Measurements from ENCODE around the gene SMOC2.

DNA sequence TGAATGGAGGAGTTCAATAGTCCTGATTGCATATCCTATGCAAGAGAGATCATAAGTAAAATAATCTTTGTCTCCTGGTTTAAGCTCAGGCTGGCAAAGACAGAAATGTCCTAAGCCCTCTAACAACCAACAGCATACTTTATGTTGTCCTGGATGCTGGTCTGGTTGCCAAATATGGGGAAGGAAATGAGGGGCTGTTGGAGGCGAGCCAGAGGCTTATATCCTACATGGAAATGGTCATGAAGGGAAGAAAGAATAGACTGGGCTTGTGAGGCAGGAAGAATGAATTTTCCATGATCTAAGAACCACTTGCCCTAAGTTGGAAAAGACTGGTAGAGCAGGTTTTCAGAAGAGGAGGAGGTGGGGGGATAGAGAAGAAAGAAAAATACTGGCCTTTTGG is 237.1 kb downstream of the SMOC2 start:
- TF ChIP-seq ZNF423 (tag by site-specific recombination; IDR thresholded peaks at IDR 0.05): no peak
- TF ChIP-seq ZNF701 (tag by site-specific recombination; IDR thresholded peaks at IDR 0.05): no peak
- TF ChIP-seq RBAK (tag by site-specific recombination; IDR thresholded peaks at IDR 0.05): no peak
- TF ChIP-seq, protein P1, sequence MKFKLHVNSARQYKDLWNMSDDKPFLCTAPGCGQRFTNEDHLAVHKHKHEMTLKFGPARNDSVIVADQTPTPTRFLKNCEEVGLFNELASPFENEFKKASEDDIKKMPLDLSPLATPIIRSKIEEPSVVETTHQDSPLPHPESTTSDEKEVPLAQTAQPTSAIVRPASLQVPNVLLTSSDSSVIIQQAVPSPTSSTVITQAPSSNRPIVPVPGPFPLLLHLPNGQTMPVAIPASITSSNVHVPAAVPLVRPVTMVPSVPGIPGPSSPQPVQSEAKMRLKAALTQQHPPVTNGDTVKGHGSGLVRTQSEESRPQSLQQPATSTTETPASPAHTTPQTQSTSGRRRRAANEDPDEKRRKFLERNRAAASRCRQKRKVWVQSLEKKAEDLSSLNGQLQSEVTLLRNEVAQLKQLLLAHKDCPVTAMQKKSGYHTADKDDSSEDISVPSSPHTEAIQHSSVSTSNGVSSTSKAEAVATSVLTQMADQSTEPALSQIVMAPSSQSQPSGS (tag by site-specific recombination; IDR thresholded peaks at IDR 0.05; ENCODE audit: low read depth): no peak
- no peak for TF ChIP-seq ZBTB7A (tag by site-specific recombination; IDR thresholded peaks at IDR 0.05; ENCODE audit: low read depth)
- TF ChIP-seq ZNF174 (tag by site-specific recombination; IDR thresholded peaks at IDR 0.05): no peak
- TF ChIP-seq, protein P2, sequence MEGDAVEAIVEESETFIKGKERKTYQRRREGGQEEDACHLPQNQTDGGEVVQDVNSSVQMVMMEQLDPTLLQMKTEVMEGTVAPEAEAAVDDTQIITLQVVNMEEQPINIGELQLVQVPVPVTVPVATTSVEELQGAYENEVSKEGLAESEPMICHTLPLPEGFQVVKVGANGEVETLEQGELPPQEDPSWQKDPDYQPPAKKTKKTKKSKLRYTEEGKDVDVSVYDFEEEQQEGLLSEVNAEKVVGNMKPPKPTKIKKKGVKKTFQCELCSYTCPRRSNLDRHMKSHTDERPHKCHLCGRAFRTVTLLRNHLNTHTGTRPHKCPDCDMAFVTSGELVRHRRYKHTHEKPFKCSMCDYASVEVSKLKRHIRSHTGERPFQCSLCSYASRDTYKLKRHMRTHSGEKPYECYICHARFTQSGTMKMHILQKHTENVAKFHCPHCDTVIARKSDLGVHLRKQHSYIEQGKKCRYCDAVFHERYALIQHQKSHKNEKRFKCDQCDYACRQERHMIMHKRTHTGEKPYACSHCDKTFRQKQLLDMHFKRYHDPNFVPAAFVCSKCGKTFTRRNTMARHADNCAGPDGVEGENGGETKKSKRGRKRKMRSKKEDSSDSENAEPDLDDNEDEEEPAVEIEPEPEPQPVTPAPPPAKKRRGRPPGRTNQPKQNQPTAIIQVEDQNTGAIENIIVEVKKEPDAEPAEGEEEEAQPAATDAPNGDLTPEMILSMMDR (tag by site-specific recombination; IDR thresholded peaks at IDR 0.05): no peak

All from HEK293 (cell line).